Measurements from ENCODE around the gene PLXNC1. TPM values are rescaled to one million over a fixed set of nuclear protein-coding genes. Genes with fewer than 3 reads are reported as not detected.

PLXNC1 gene
- total and polyA plus RNA-seq, 4 donors = 1.7 to 70.0 (median 36.3) TPM

DNA sequence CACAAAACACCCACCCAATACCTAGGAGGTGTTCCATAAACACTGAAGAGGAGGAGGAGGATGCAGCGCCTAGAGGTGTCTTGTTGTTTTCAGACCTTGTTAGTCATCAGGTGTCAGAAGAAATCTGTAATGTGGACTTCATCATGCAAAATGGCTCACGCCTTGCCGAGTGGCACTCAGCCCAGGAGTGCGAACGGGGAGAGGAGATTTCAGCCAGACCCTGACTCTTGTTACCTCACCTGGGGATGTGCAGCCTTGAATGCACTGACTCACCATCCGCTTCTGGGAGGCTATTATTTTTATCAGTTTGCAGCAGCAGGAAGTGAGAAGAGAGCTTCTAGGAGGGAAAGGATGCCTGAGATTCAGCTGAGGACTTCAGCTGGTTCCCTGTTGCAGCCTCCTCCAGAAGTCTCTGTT, 48.2 kb upstream of the PLXNC1 start:
- H3K9ac ChIP-seq (ENCODE audit: insufficient read depth in 1 of 2, low read length in 2 of 2) = no peak overlapping the region
- WGBS, 2 donors = 17 to 44% methylated on average over 6 of the region's 6 CpGs
- peaks cover 0 to 3% (median 0%) of the 10 kb centered on the region in 3 donors for H3K27me3 ChIP-seq (ENCODE audit: control insufficient read depth in 3 of 3, insufficient read depth in 3 of 3, low read length in 2 of 3)
- H3K4me3 ChIP-seq = no peak overlapping the region
- TF ChIP-seq, protein P1, sequence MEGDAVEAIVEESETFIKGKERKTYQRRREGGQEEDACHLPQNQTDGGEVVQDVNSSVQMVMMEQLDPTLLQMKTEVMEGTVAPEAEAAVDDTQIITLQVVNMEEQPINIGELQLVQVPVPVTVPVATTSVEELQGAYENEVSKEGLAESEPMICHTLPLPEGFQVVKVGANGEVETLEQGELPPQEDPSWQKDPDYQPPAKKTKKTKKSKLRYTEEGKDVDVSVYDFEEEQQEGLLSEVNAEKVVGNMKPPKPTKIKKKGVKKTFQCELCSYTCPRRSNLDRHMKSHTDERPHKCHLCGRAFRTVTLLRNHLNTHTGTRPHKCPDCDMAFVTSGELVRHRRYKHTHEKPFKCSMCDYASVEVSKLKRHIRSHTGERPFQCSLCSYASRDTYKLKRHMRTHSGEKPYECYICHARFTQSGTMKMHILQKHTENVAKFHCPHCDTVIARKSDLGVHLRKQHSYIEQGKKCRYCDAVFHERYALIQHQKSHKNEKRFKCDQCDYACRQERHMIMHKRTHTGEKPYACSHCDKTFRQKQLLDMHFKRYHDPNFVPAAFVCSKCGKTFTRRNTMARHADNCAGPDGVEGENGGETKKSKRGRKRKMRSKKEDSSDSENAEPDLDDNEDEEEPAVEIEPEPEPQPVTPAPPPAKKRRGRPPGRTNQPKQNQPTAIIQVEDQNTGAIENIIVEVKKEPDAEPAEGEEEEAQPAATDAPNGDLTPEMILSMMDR (IDR thresholded peaks at IDR 0.05; ENCODE audit: control extremely low read depth, extremely low read depth) = no peak
- DNase-seq (peak in 1 of 3 donors; percentile 15), ATAC-seq (ENCODE audit: insufficient read depth, low FRiP score) (no peak)
- no peaks in the 10 kb centered on the region for H3K36me3 ChIP-seq (ENCODE audit: control insufficient read depth in 4 of 4, insufficient read depth in 4 of 4, low read length in 4 of 4)
- H3K9me3 ChIP-seq (ENCODE audit: control insufficient read depth in 4 of 4, insufficient read depth in 3 of 4, low read length in 3 of 4) = no peaks in the 10 kb centered on the region
- no peak overlapping the region for H3K27ac ChIP-seq (ENCODE audit: low read depth in 1 of 2, low read length in 1 of 2)
- peaks cover 0 to 6% (median 0%) of the 10 kb centered on the region in 5 donors for H3K4me1 ChIP-seq (ENCODE audit: control insufficient read depth in 5 of 5, insufficient read depth in 5 of 5, low read length in 5 of 5)

DNA sequence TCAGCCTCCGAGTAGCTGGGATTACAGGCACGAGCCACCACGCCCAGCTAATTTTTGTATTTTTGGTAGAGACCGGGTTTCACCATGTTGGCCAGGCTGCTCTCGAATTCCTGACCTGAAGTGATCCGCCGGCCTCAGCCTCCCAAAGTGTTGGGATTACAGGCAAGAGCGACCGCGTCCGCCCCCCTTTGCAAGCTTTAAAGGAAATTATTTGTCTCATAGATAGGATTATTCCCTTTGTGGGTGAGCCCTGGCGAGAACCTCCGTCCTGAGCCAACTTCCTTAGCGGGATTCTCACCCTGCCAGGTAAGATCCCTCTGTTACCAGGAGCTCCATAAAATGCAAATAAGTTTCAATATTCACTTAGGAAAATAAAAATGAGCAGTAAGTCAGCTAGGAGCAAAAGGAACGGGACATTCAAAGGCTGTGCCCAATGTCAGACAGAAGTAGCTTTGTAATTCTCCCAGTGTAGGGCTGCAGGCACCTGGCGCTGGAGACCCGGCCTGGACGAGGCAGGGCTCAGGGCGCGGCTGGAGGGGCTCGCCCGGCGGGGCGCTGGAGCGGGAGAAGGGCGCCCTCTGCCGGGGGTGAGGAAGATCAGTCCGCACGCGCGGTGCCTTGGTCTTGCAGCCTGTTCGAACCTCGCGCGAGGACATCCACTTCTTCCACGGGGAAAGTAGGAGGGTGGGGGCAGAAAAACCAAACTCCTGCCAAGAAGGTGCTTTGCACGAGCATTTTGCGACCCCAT, 47.2 kb upstream of the PLXNC1 start:
- no peak overlapping the region for H3K27ac ChIP-seq (ENCODE audit: low read depth in 1 of 2, low read length in 1 of 2)

DNA sequence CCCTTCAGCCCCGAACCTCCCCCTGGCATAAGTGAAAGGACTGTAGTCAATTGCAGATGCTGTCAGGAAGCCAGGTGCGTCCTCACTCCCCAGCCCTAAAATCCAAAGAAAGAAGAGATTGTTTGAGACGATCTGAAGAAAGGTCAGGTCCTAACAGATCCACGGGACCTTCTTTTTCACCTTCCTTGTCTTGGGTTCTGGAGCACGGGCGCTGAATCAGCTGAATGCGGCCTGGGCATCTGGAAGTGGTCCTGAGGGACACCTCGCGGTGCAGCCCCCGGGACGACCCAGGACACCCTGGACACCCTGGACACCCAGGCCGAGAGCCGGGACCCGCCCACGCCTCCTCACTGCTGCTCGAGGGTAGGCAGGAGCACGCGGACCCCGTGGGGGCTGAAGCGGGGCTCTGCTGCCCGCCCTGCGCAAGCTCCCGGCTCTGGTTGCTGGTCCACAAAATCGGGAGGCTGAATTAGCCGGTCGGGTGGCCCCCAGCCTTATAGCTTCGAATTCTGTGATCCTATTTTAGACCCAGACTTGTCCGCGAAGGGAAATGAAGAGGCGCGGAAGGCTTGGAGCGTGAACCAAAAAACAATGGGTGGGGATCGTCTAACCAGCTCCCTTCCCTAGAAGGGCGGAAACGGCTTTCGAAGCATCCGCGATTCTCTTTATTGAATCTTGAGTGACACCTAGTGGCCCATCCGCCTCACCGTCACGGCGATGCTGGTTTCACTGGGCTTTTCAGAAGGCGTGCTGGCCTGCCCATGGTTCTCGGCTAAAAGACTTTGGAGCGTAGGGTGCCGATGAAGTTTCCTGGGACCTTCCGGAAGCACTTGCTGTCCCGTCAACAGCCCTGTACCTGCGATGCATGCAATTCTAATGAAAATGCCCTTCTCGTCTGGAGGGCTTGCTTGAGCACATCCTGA, 46.4 kb upstream of the PLXNC1 start:
- DNase-seq (peak; percentile 88 to 93 (median 92)), ATAC-seq (ENCODE audit: insufficient read depth, low FRiP score) (peak; percentile 82)
- H3K4me3 ChIP-seq = peak overlapping the region; percentile 33
- no peaks in the 10 kb centered on the region for H3K36me3 ChIP-seq (ENCODE audit: control insufficient read depth in 4 of 4, insufficient read depth in 4 of 4, low read length in 4 of 4)
- H3K9ac ChIP-seq (ENCODE audit: insufficient read depth in 1 of 2, low read length in 2 of 2) = peak overlapping the region; percentile 33 to 67
- TF ChIP-seq, protein P1 (IDR thresholded peaks at IDR 0.05; ENCODE audit: control extremely low read depth, extremely low read depth) = peak; percentile 90
- peaks cover 0 to 6% (median 0%) of the 10 kb centered on the region in 5 donors for H3K4me1 ChIP-seq (ENCODE audit: control insufficient read depth in 5 of 5, insufficient read depth in 5 of 5, low read length in 5 of 5)
- H3K27me3 ChIP-seq (ENCODE audit: control insufficient read depth in 3 of 3, insufficient read depth in 3 of 3, low read length in 2 of 3) = peaks cover 0 to 3% (median 0%) of the 10 kb centered on the region in 3 donors
- no peaks in the 10 kb centered on the region for H3K9me3 ChIP-seq (ENCODE audit: control insufficient read depth in 4 of 4, insufficient read depth in 3 of 4, low read length in 3 of 4)
- WGBS, 2 donors = 1 to 2% methylated on average over 50 of the region's 50 CpGs
- no peak overlapping the region for H3K27ac ChIP-seq (ENCODE audit: low read depth in 1 of 2, low read length in 1 of 2)

More for the DNA sequence above, 47.2 kb upstream of the PLXNC1 start:
- 25 to 28% methylated on average over 38 of the region's 38 CpGs for WGBS, 2 donors
- peaks cover 0 to 3% (median 0%) of the 10 kb centered on the region in 3 donors for H3K27me3 ChIP-seq (ENCODE audit: control insufficient read depth in 3 of 3, insufficient read depth in 3 of 3, low read length in 2 of 3)
- no peaks in the 10 kb centered on the region for H3K9me3 ChIP-seq (ENCODE audit: control insufficient read depth in 4 of 4, insufficient read depth in 3 of 4, low read length in 3 of 4)
- peak overlapping the region; percentile 8 for H3K4me3 ChIP-seq
- TF ChIP-seq, protein P1 (IDR thresholded peaks at IDR 0.05; ENCODE audit: control extremely low read depth, extremely low read depth) = peak; percentile 78
- H3K36me3 ChIP-seq (ENCODE audit: control insufficient read depth in 4 of 4, insufficient read depth in 4 of 4, low read length in 4 of 4) = no peaks in the 10 kb centered on the region
- peak overlapping the region; percentile 33 to 67 for H3K9ac ChIP-seq (ENCODE audit: insufficient read depth in 1 of 2, low read length in 2 of 2)
- ATAC-seq (ENCODE audit: insufficient read depth, low FRiP score) (peak; percentile 92), DNase-seq (peak; percentile 78 to 84 (median 83))
- peaks cover 0 to 6% (median 0%) of the 10 kb centered on the region in 5 donors for H3K4me1 ChIP-seq (ENCODE audit: control insufficient read depth in 5 of 5, insufficient read depth in 5 of 5, low read length in 5 of 5)

All from lung (tissue), 12 donors.